ENCODE data around the gene THTPA. TPM values are rescaled to one million over a fixed set of nuclear protein-coding genes. Genes with fewer than 3 reads are reported as not detected.

Gene THTPA
- total and polyA plus RNA-seq, 2 of the 4 experiments (the other 2 are of a cell fraction), result 5.0 to 9.2 TPM

GRCh38 chr14:23603103-23603502, 47.0 kb downstream of the THTPA start:
- 0% methylated on average over 2 of the region's 2 CpGs; no CpG with 5 or more reads in 1 of the 2 experiments for WGBS, 2 experiments (ENCODE audit: extremely low coverage in 2 of 2, insufficient read length in 1 of 2)
- no peak overlapping the region for H3K9ac ChIP-seq (ENCODE audit: low read depth, low read length)
- in situ Hi-C loops (cut with MboI; ENCODE audit: low sequenced_read_pairs), result no loop called here

More at GRCh38 chr14:23603103-23603502, 47.0 kb downstream of the THTPA start:
- Histone ChIP-seq H3K56ac (ENCODE audit: extremely low read depth, insufficient read depth, low read length) (no peak overlapping the region), H2BK5ac (ENCODE audit: low read depth, low read length, poor library complexity, severe bottlenecking) (no peak overlapping the region), H3K27me3 (ENCODE audit: control insufficient read depth, insufficient read depth, low read length) (peaks cover 1% of the 10 kb centered on the region; the same call in 1 of the 2 replicates), H3K36me3 (ENCODE audit: control insufficient read depth, insufficient read depth, low read length) (no peaks in the 10 kb centered on the region), H3K23ac (ENCODE audit: low read depth, low read length) (no peak overlapping the region), H4K5ac (ENCODE audit: low read depth, low read length) (no peak overlapping the region), H3K27ac (ENCODE audit: insufficient read depth, low read length) (no peak overlapping the region), H3K14ac (replicated peaks; ENCODE audit: low read depth, low read length) (no peak overlapping the region), H2BK15ac (ENCODE audit: low read depth, low read length) (no peak overlapping the region), H2BK120ac (ENCODE audit: low read depth, low read length) (no peak overlapping the region), H3K4me1 (ENCODE audit: control insufficient read depth, insufficient read depth, low read length) (no peaks in the 10 kb centered on the region), H3K79me1 (ENCODE audit: low read depth in 1 of 2, low read length in 2 of 2) (no peaks in the 10 kb centered on the region), H4K8ac (ENCODE audit: low read depth in 2 of 2, low read length in 2 of 2) (no peak overlapping the region), H4K91ac (ENCODE audit: insufficient read depth, low read depth, low read length) (no peak overlapping the region), H2AK9ac (replicated peaks; ENCODE audit: low read depth, low read length, poor library complexity) (no peak overlapping the region), H3K4me2 (ENCODE audit: low read depth, low read length) (no peak overlapping the region), H2AFZ (replicated peaks; ENCODE audit: low read length, poor library complexity) (no peak overlapping the region), H3K9me1 (ENCODE audit: insufficient read depth, low read length) (no peaks in the 10 kb centered on the region), H3K18ac (ENCODE audit: low read depth, low read length) (no peak overlapping the region), H2BK20ac (ENCODE audit: low read depth, low read length) (no peak overlapping the region), H3K4ac (ENCODE audit: low read depth, low read length) (no peak overlapping the region), H4K20me1 (ENCODE audit: insufficient read depth, low read length) (no peaks in the 10 kb centered on the region), H2AK5ac (ENCODE audit: low read depth, low read length) (no peak overlapping the region), H3K4me3 (ENCODE audit: insufficient read depth, low read depth, low read length) (no peak overlapping the region), H3K9me3 (ENCODE audit: control insufficient read depth, insufficient read depth, low read length) (no peaks in the 10 kb centered on the region)
- ATAC-seq (ENCODE audit: low read depth) (no peak), DNase-seq (no peak)
- no TSS peak for BruUV-seq (replicated peaks)
- ChIA-PET CTCF (no interaction called here), POLR2A (ENCODE audit: unreplicated experiment) (no interaction called here)
- intact Hi-C loops (cut with micrococcal nuclease) (no loop called here), dilution Hi-C loops (cut with HindIII; ENCODE audit: low sequenced_read_pairs, unreplicated experiment) (no loop called here)
- TF ChIP-seq SMC3 (IDR thresholded peaks at IDR 0.05; ENCODE audit: low read depth, low read length), result no peak
- no peak for TF ChIP-seq RCOR1 (IDR thresholded peaks at IDR 0.05; ENCODE audit: insufficient replicate concordance, low read length)
- TF ChIP-seq CTCF (conservative IDR thresholded peaks at IDR 0.05; ENCODE audit: low read depth, low read length), result no peak
- TF ChIP-seq ELK1 (IDR thresholded peaks at IDR 0.05; ENCODE audit: borderline replicate concordance, low read depth, low read length), result no peak
- TF ChIP-seq FOS (IDR thresholded peaks at IDR 0.05; ENCODE audit: low read depth, low read length), result no peak
- no peak for TF ChIP-seq RFX5 (IDR thresholded peaks at IDR 0.05; ENCODE audit: low read depth, low read length)
- TF ChIP-seq BHLHE40 (IDR thresholded peaks at IDR 0.05; ENCODE audit: low read depth, low read length), result no peak
- TF ChIP-seq USF2 (IDR thresholded peaks at IDR 0.05; ENCODE audit: low read depth, low read length), result no peak
- no peak for TF ChIP-seq NFE2L2 (IDR thresholded peaks at IDR 0.05; ENCODE audit: low read depth, low read length)
- TF ChIP-seq MAFK (IDR thresholded peaks at IDR 0.05; ENCODE audit: low read depth, low read length), result no peak
- TF ChIP-seq CEBPB (IDR thresholded peaks at IDR 0.05; ENCODE audit: low read depth, low read length), result no peak
- no peak for TF ChIP-seq POLR2A (IDR thresholded peaks at IDR 0.05; ENCODE audit: low read depth, low read length)
- TF ChIP-seq CHD1 (IDR thresholded peaks at IDR 0.05; ENCODE audit: low read depth, low read length), result no peak

Measured in IMR-90 (cell line).